DND-41 (cell line): Measurements from ENCODE around the gene OLAH.
"Not testable (repeated sequence)": the region's sequence is repeated elsewhere in the genome, so short reads cannot be mapped to it uniquely, and the experiment has no call there.

Experiments used
- ATAC-seq: fragments of 200-7000 bp; cut with Tn5 transposase; 3 replicates; pipeline ENCODE4 v1.9.1; 2021; ENCODE audit warnings: low read depth; ENCODE audit not compliant: insufficient read depth
- DNase-seq: peaks from one replicate; pipeline ENCODE4 v3.0.0-alpha.2; 2020
- H2AFZ ChIP-seq: 2 replicates; pipeline ENCODE4 v1.6.0; 2012; ENCODE audit warnings: low read depth, low read length
- H3K27ac ChIP-seq: 2 replicates; pipeline ENCODE4 v1.5.1; 2012; ENCODE audit warnings: low read length, inconsistent platforms
- H3K27me3 ChIP-seq: fragments of 200-600 bp; sonication (generic); 2 replicates; pipeline ENCODE4 v1.6.0; 2012; ENCODE audit warnings: low read length, mild to moderate bottlenecking, inconsistent platforms; ENCODE audit not compliant: insufficient read depth, poor library complexity
- H3K36me3 ChIP-seq: 2 replicates; pipeline ENCODE4 v1.5.1; 2012; ENCODE audit warnings: low read length, inconsistent platforms; ENCODE audit not compliant: insufficient read depth
- H3K4me1 ChIP-seq: 2 replicates; pipeline ENCODE4 v1.5.1; 2012; ENCODE audit warnings: mild to moderate bottlenecking, low read length; ENCODE audit not compliant: insufficient read depth
- H3K4me2 ChIP-seq: 2 replicates; pipeline ENCODE4 v1.6.0; 2012; ENCODE audit warnings: mild to moderate bottlenecking, moderate library complexity, low read length, inconsistent platforms; ENCODE audit not compliant: insufficient read depth
- H3K4me3 ChIP-seq, 2 experiments: fragments of 200-600 bp in 1 of 2; shearing (Covaris generic) in 1 of 2; 2 replicates each; pipeline ENCODE4 v1.5.1; 2012 to 2016; ENCODE audit warnings: inconsistent platforms in 2 of 2, low read length in 2 of 2, mild to moderate bottlenecking in 2 of 2, low read depth in 1 of 2, moderate library complexity in 1 of 2
- H3K79me2 ChIP-seq: 2 replicates; pipeline ENCODE4 v1.6.0; 2012; ENCODE audit warnings: low read length, inconsistent platforms; ENCODE audit not compliant: insufficient read depth
- H3K9ac ChIP-seq: 2 replicates; pipeline ENCODE4 v1.6.0; 2012; ENCODE audit warnings: low read depth, mild to moderate bottlenecking, inconsistent platforms, low read length, moderate library complexity
- H3K9me3 ChIP-seq: 2 replicates; pipeline ENCODE4 v1.5.1; 2012; ENCODE audit warnings: low read length, moderate library complexity, mild to moderate bottlenecking, inconsistent platforms; ENCODE audit not compliant: insufficient read depth, severe bottlenecking
- H4K20me1 ChIP-seq: 2 replicates; pipeline ENCODE4 v1.6.0; 2012; ENCODE audit warnings: low read length; ENCODE audit not compliant: insufficient read depth
- EZH2 ChIP-seq: IDR thresholded peaks from 3 replicates; pipeline ENCODE4 v1.6.1; 2012; ENCODE audit warnings: borderline replicate concordance, low read depth, mild to moderate bottlenecking, moderate library complexity, low read length, inconsistent platforms; ENCODE audit not compliant: severe bottlenecking
- TF ChIP-seq, protein P1 (sequence below): IDR thresholded peaks from 2 replicates; pipeline ENCODE4 v1.5.1; 2012; ENCODE audit warnings: borderline replicate concordance, low read length, moderate library complexity, mild to moderate bottlenecking; ENCODE audit not compliant: poor library complexity, severe bottlenecking; ENCODE audit errors: extremely low read depth

The OLAH gene

DNA sequence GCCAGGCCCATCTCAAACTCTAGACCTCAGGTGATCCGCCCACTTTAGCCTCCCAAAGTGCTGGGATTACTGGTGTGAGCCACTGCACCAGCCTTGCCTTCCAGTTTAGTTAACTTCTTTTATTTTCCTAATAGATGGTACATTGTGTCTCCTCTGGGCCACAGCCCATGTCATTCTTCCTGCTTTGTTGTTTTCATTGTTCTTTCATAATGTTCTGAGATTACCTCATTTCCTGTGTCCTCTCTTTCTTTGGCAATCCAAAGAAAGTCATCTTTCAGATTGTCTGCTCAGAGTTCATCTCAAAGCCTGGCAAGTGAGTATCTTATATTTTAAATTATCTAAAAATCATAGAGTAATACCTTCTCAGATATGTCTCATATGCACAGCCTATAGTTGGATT lies at the start of gene OLAH:
Gene OLAH (plus strand): TSS at position 270 of the 400 bp plus-strand sequence. CDS start 3,346 bp downstream, outside the sequence.
- H2AFZ ChIP-seq, result no peak within 1 kb of the TSS; the same call in 1 of the 2 replicates
- H3K9ac ChIP-seq, result no peak within 1 kb of the TSS
- H3K27ac ChIP-seq, result no peak within 1 kb of the TSS
- no peak for DNase-seq
- no peaks in the 10 kb centered on the region for H3K27me3 ChIP-seq
- no peak for ATAC-seq
- H3K9me3 ChIP-seq, result no peaks in the 10 kb centered on the region
- no peaks in the 10 kb centered on the region for H3K36me3 ChIP-seq
- H3K4me1 ChIP-seq, result no peaks in the 10 kb centered on the region
- H3K79me2 ChIP-seq, result no peaks in the 10 kb centered on the region
- H4K20me1 ChIP-seq, result no peaks in the 10 kb centered on the region
- H3K4me3 ChIP-seq, result no peak within 1 kb of the TSS
- H3K4me2 ChIP-seq, result no peak within 1 kb of the TSS
- TF ChIP-seq, protein P1, sequence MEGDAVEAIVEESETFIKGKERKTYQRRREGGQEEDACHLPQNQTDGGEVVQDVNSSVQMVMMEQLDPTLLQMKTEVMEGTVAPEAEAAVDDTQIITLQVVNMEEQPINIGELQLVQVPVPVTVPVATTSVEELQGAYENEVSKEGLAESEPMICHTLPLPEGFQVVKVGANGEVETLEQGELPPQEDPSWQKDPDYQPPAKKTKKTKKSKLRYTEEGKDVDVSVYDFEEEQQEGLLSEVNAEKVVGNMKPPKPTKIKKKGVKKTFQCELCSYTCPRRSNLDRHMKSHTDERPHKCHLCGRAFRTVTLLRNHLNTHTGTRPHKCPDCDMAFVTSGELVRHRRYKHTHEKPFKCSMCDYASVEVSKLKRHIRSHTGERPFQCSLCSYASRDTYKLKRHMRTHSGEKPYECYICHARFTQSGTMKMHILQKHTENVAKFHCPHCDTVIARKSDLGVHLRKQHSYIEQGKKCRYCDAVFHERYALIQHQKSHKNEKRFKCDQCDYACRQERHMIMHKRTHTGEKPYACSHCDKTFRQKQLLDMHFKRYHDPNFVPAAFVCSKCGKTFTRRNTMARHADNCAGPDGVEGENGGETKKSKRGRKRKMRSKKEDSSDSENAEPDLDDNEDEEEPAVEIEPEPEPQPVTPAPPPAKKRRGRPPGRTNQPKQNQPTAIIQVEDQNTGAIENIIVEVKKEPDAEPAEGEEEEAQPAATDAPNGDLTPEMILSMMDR, result no peak
- TF ChIP-seq EZH2, result no peak

DNA sequence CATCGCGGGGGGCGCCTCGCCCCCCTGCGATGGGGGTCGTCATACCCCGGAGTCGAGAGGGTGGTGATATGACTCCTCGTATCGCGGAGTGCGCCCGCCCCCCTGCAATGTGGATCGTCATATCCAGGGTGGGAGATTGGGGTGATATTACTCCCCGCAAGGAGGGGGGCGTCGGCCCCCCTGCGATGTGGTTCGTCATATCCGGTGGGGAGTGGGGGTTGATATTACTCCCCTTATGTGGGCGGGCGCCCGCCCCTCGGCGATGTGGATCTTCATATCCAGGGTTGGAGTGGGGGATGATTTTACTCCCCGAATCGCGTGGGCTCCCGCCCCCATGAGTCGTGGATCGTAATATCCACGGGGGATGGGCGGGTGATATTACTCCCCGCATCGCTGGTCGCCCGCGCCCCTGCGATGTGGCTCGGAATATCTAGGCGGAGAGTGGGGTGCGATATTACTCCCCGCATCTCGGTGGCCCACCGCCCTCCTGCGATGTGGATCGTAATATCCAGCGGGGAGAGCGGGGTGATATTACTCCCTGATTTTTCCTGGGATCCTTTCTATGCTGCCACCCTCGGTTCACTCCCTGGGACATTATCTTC lies 47.7 kb upstream of the OLAH start:
- H3K4me2 ChIP-seq, result no peak overlapping the region
- H3K79me2 ChIP-seq, result no peaks in the 10 kb centered on the region
- ATAC-seq, result no peak
- H3K9me3 ChIP-seq, result no peaks in the 10 kb centered on the region
- H3K9ac ChIP-seq, result no peak overlapping the region
- TF ChIP-seq EZH2, result no peak
- TF ChIP-seq, protein P1, result no peak
- no peaks in the 10 kb centered on the region for H3K36me3 ChIP-seq
- no peak overlapping the region for H3K27ac ChIP-seq
- no peak overlapping the region for H2AFZ ChIP-seq
- H4K20me1 ChIP-seq, result no peaks in the 10 kb centered on the region
- H3K27me3 ChIP-seq, result no peaks in the 10 kb centered on the region
- no peak overlapping the region for H3K4me3 ChIP-seq
- no peak for DNase-seq
- no peaks in the 10 kb centered on the region for H3K4me1 ChIP-seq

DNA sequence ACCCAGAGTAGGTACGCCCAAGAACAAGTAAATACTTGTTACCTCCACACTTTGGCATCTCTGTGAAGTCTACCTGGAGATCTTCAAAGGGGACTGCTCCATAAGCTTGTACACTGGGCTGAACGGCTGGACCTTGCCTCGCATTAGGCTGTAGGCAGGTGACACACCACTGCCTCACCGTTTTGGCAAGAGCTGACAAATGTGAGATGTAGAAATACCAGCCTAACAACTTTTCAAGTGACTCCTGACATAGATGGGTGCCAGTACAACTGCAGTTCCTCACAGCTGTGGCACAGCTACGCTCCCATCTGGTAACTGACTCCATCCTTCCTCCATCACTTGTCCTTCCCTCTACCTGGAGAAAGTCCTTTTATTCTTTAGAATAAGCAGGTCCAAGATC lies 30.2 kb upstream of the OLAH start:
- not testable (repeated sequence) for H3K9ac ChIP-seq, H4K20me1 ChIP-seq, H3K4me2 ChIP-seq, H3K36me3 ChIP-seq, H3K27me3 ChIP-seq, H3K79me2 ChIP-seq, H3K4me3 ChIP-seq, H3K27ac ChIP-seq, H3K4me1 ChIP-seq, DNase-seq, ATAC-seq, H3K9me3 ChIP-seq, H2AFZ ChIP-seq

DNA sequence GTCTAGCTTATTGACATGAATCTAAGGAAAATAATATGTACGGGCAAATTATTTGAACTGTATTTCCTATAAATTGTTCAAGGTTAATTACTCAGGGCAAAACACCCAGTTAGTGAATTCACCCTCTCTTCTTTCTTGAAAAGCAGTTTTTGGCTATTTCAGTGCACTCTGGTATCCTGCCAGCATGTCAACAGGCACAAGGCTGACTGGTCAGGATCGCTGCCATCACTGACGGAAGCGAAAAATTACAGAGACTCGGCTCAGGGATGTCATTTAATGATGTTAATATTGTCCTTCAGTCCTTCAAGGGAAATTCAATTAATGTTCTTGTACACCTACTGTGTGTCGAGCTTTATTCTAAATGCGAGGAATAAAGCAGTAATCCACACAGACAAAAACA lies 28.3 kb upstream of the OLAH start:
- no peaks in the 10 kb centered on the region for H3K9me3 ChIP-seq
- no peak overlapping the region for H3K27ac ChIP-seq
- H3K4me3 ChIP-seq, result no peak overlapping the region
- no peaks in the 10 kb centered on the region for H3K4me1 ChIP-seq
- DNase-seq (no peak), ATAC-seq (no peak)
- H3K9ac ChIP-seq, result no peak overlapping the region
- no peaks in the 10 kb centered on the region for H3K36me3 ChIP-seq
- TF ChIP-seq, protein P1, result no peak
- no peak for TF ChIP-seq EZH2
- no peaks in the 10 kb centered on the region for H4K20me1 ChIP-seq
- H2AFZ ChIP-seq, result no peak overlapping the region
- H3K27me3 ChIP-seq, result no peaks in the 10 kb centered on the region
- H3K79me2 ChIP-seq, result no peaks in the 10 kb centered on the region
- no peak overlapping the region for H3K4me2 ChIP-seq

DNA sequence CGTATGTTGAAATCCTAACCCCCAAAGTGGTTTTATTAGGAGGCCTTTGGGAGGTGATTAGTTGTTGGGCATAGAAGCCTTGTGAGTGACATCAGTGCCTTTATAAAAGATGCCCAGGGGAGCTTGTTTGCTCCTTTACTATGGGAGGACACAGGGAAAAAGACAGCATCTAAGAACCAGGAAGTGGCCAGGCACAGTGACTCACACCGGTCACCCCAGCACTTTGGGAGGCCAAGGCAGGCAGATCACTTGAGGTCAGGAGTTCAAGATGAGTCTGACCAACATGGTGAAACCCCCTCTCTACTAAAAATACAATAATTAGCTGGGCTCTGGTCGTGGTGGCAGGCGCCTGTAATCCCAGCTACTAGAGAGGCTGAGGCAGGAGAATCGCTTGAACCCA lies 22.8 kb upstream of the OLAH start:
- H3K9me3 ChIP-seq, H3K27me3 ChIP-seq, ATAC-seq, H3K27ac ChIP-seq, H3K79me2 ChIP-seq, H4K20me1 ChIP-seq, DNase-seq, H3K36me3 ChIP-seq, H3K4me1 ChIP-seq, H2AFZ ChIP-seq, H3K4me3 ChIP-seq, H3K9ac ChIP-seq, H3K4me2 ChIP-seq: not testable (repeated sequence)

DNA sequence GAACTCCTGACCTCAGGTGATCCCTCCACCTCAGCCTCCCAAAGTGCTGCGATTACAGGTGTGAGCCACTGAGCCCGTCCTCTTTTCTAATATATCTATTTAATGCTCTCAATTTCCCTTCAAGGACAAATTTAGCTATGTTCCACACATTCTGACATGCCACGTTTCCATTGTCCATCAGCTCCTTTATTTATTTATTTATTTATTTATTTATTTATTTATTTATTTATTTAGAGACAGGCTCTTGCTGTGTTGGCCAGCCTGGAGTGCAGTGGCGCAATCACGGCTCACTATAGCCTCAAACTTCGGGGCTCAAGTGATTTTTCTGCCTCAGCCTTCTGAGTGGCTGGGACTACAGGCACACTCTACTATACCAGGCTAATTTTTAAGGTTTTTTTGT lies 20.7 kb upstream of the OLAH start:
- not testable (repeated sequence) for H3K4me1 ChIP-seq, H3K27me3 ChIP-seq, H3K4me2 ChIP-seq, H3K9ac ChIP-seq, H2AFZ ChIP-seq, H4K20me1 ChIP-seq, DNase-seq, H3K9me3 ChIP-seq, H3K4me3 ChIP-seq, H3K79me2 ChIP-seq, H3K27ac ChIP-seq, ATAC-seq, H3K36me3 ChIP-seq
